GM18873 (cell line): ENCODE results near the gene HIVEP3.

Experiments used
- ATAC-seq: cut with Tn5 transposase; IDR thresholded peaks from one replicate; pipeline ENCODE4 v1.9.1; 2021; ENCODE audit warnings: mild to moderate bottlenecking, moderate library complexity, moderate number of reproducible peaks; ENCODE audit not compliant: unreplicated experiment, low FRiP score

HIVEP3 gene

GRCh38 chr1:41534181-41535076 is 384.3 kb downstream of the HIVEP3 start:
- ATAC-seq = no peak

- no peak for ATAC-seq
These were observed 385.0 kb downstream of the HIVEP3 start for GRCh38 chr1:41533731-41534080.

- ATAC-seq = no peak
These were observed 385.5 kb downstream of the HIVEP3 start for GRCh38 chr1:41533016-41533730.

- no peak for ATAC-seq
These were observed 386.3 kb downstream of the HIVEP3 start for GRCh38 chr1:41532206-41532975.

GRCh38 chr1:41530411-41530810 is 388.3 kb downstream of the HIVEP3 start:
- no peak for ATAC-seq

- no peak for ATAC-seq
These were observed 388.9 kb downstream of the HIVEP3 start for GRCh38 chr1:41529621-41530395.

GRCh38 chr1:41528726-41529605 is 389.8 kb downstream of the HIVEP3 start:
- ATAC-seq = no peak

- ATAC-seq = no peak
These were observed 390.6 kb downstream of the HIVEP3 start for GRCh38 chr1:41528106-41528505.

- no peak for ATAC-seq
These were observed 391.7 kb downstream of the HIVEP3 start for GRCh38 chr1:41526956-41527561.

GRCh38 chr1:41525891-41526587 is 392.7 kb downstream of the HIVEP3 start:
- ATAC-seq = no peak

- no peak for ATAC-seq
These were observed 393.7 kb downstream of the HIVEP3 start for GRCh38 chr1:41524676-41525675.

GRCh38 chr1:41523949-41524675 is 394.6 kb downstream of the HIVEP3 start:
- no peak for ATAC-seq

GRCh38 chr1:41523071-41523470 is 395.7 kb downstream of the HIVEP3 start:
- no peak for ATAC-seq

GRCh38 chr1:41521766-41522165 is 397.0 kb downstream of the HIVEP3 start:
- ATAC-seq = no peak

GRCh38 chr1:41520951-41521752 is 397.6 kb downstream of the HIVEP3 start:
- ATAC-seq = no peak

GRCh38 chr1:41519667-41520066 is 399.1 kb downstream of the HIVEP3 start:
- ATAC-seq = no peak
